Right lobe of liver (tissue), 6 donors: ENCODE results near the gene CEACAM3. TPM values are rescaled to one million over a fixed set of nuclear protein-coding genes. Genes with fewer than 3 reads are reported as not detected.

Experiments used
- ATAC-seq, 4 donors: fragments of 200-7000 bp; cut with Tn5 transposase; one replicate each; pipeline ENCODE4 v1.9.1; 2020; ENCODE audit warnings: mild to moderate bottlenecking in 4 of 4, moderate library complexity in 4 of 4
- DNase-seq, 3 donors: peaks; one replicate each; pipeline ENCODE4 v3.0.0-alpha.2; 2020
- H3K27ac ChIP-seq, 3 donors: fragments of 200-600 bp; one replicate each; pipeline ENCODE4 v1.8.0; 2022
- H3K27me3 ChIP-seq, 2 donors: fragments of 200-600 bp; one replicate each; pipeline ENCODE4 v1.8.0; 2022
- H3K36me3 ChIP-seq, 4 donors: fragments of 200-600 bp; sonication (generic) in 1 of 4; one replicate each; pipeline versions ENCODE4 v1.5.1 to v1.8.0; 2017 to 2022; ENCODE audit warnings: control low read depth in 1 of 4
- H3K4me1 ChIP-seq, 4 donors: fragments of 200-600 bp; sonication (generic) in 1 of 4; one replicate each; pipeline versions ENCODE4 v1.5.1 to v1.8.0; 2017 to 2022; ENCODE audit warnings: control low read depth in 1 of 4
- H3K4me3 ChIP-seq, 3 donors: fragments of 200-600 bp; one replicate each; pipeline ENCODE4 v1.8.0; 2022
- H3K9me3 ChIP-seq, 4 donors: fragments of 200-600 bp; sonication (generic) in 1 of 4; one replicate each; pipeline versions ENCODE4 v1.5.1 to v1.8.0; 2017 to 2022; ENCODE audit warnings: control low read depth in 1 of 4
- CTCF ChIP-seq, 4 donors: fragments of 200-600 bp in 3 of 4; fragments of 450-650 bp in 1 of 4; IDR thresholded peaks; one replicate each; pipeline versions ENCODE4 v1.5.1 to v1.8.0; 2016 to 2022; ENCODE audit warnings: antibody characterized with exemption in 4 of 4, mild to moderate bottlenecking in 2 of 4
- POLR2A ChIP-seq: fragments of 450-650 bp; IDR thresholded peaks from one replicate; pipeline ENCODE4 v1.6.1; 2017; ENCODE audit warnings: antibody characterized with exemption, mild to moderate bottlenecking
- WGBS: methylation state at CpG from one replicate; pipeline ENCODE4 v1.1.6; 2018; ENCODE audit warnings: low coverage, low lambda C conversion rate; ENCODE audit not compliant: insufficient coverage; ENCODE audit errors: missing lambda C conversion rate; 5-methylcytosine and 5-hydroxymethylcytosine counted together
- intact Hi-C, 2 donors: fragments of 100-400 bp; cut with DNase I; formaldehyde crosslinking; loops; one replicate each; pipeline versions ENCODE4 v1.11.2 to v1.14.1; 2022
- total RNA-seq, 6 experiments: library from RNA; depleted of rRNA in 2 of 6; stranded (reverse); fragments of >200 nt in 2 of 6; fragmentation: NEBNext Ultra II Directional in 3 of 6; extraction: Animal tissue kit (Norgen Biotek cat#: 25700) in 3 of 6; gene quantifications; one replicate each; pipeline versions ENCODE4 v1.1.0 to v1.2.4, GENCODE V29; 2016 to 2023
- donor health status: DM: no; HTN: yes; CAD: no.
- donor health status: DM: no; HTN: no; CAD: no.
- donor health status: DM: no; HTN: no; CAD: no.
- donor health status: DM: no; HTN: yes; CAD: no.
- donor health status: DM: no; HTN: yes; CAD: no.

The CEACAM3 gene
- total RNA-seq, 6 experiments from 2014 or later: 0.42 to 0.73 (median 0.51) TPM

DNA sequence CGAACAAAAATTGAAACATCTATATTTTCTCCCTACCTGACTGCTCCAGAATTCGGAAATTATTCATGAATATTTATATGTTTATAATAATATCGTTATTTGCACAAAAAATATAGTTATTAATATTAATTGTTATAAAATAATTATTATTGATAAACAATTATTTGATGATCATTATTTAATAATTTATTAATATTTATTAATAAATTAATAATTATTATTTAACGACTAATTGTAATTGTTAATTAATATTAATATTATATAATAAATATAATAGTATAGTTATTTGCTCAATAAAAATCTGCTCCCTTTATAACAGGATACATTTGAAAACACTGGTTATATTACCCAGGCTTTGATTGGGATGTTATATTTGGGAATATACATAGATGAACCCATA is 26.8 kb upstream of the CEACAM3 start:
- no peaks in the 10 kb centered on the region for H3K27me3 ChIP-seq
- DNase-seq (no peak), ATAC-seq (no peak)
- 73% methylated on average over 4 of the region's 4 CpGs for WGBS
- H3K36me3 ChIP-seq: no peaks in the 10 kb centered on the region
- H3K4me3 ChIP-seq: no peak overlapping the region
- intact Hi-C loops: no loop called here
- no peaks in the 10 kb centered on the region for H3K9me3 ChIP-seq
- H3K4me1 ChIP-seq: no peaks in the 10 kb centered on the region
- TF ChIP-seq POLR2A (no peak), CTCF (IDR thresholded peaks at IDR 0.05) (no peak)
- H3K27ac ChIP-seq: no peak overlapping the region

DNA sequence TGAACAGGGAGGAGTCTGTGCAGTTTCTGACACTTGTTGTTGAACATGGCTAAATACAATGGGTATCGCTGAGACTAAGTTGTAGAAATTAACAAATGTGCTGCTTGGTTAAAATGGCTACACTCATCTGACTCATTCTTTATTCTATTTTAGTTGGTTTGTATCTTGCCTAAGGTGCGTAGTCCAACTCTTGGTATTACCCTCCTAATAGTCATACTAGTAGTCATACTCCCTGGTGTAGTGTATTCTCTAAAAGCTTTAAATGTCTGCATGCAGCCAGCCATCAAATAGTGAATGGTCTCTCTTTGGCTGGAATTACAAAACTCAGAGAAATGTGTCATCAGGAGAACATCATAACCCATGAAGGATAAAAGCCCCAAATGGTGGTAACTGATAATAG is 25.0 kb upstream of the CEACAM3 start:
- Histone ChIP-seq H3K27me3 (no peaks in the 10 kb centered on the region), H3K4me3 (no peak overlapping the region), H3K4me1 (no peaks in the 10 kb centered on the region), H3K36me3 (no peaks in the 10 kb centered on the region), H3K27ac (no peak overlapping the region), H3K9me3 (no peaks in the 10 kb centered on the region)
- TF ChIP-seq POLR2A: no peak
- TF ChIP-seq CTCF (IDR thresholded peaks at IDR 0.05): no peak
- intact Hi-C loops: no loop called here
- 85% methylated on average over 2 of the region's 2 CpGs for WGBS
- no peak for DNase-seq
- ATAC-seq: no peak

DNA sequence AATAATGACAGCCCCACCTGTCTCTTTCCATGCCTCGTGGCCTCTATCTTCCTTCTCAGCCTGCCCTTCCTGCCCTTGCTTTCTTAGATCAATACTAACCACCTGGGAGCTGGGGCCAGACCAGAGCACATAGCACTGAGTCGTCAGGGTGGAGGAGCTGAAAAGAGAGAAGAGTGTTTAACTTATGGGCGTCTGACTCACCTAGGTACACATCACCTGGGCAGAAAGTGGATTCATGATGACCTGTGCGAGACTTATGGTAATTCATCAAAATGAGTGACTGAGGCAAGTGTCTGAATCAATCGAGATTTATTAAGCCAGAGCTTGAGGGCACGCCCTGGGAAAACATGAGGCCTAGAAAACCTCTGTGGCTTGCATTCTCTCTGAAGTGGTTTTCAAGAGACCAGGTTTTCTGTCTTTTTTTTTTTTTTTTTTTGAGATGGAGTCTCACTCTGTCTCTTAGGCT is 21.8 kb upstream of the CEACAM3 start:
- no peaks in the 10 kb centered on the region for H3K27me3 ChIP-seq
- TF ChIP-seq CTCF (IDR thresholded peaks at IDR 0.05): no peak
- no peak for TF ChIP-seq POLR2A
- no peaks in the 10 kb centered on the region for H3K4me1 ChIP-seq
- ATAC-seq (no peak), DNase-seq (no peak)
- intact Hi-C loops: no loop called here
- no peaks in the 10 kb centered on the region for H3K36me3 ChIP-seq
- H3K4me3 ChIP-seq: no peak overlapping the region
- no peaks in the 10 kb centered on the region for H3K9me3 ChIP-seq
- H3K27ac ChIP-seq: no peak overlapping the region
- 36% methylated on average over 6 of the region's 6 CpGs for WGBS

DNA sequence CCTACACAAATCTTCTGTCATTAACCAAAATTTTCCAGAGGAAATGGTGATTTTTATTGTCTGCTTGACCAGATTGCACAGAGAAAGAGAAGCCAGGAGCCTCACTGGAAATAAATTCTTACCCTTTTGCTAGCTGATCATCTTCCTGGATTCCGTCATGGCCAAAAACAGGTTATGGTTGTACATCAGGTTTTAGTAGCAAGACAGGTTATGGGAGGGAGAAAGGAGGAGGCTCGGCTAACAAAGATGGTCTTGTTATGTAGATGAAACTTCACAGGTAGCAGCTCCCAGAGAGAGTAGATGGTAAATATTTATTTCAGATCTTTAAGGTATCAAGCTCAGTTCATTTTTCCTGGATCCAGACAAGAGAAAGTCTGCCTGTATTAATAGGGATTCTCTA is 19.7 kb upstream of the CEACAM3 start:
- ATAC-seq (no peak), DNase-seq (no peak)
- intact Hi-C loops: no loop called here
- Histone ChIP-seq H3K9me3 (no peaks in the 10 kb centered on the region), H3K36me3 (no peaks in the 10 kb centered on the region), H3K4me1 (no peaks in the 10 kb centered on the region), H3K27ac (no peak overlapping the region), H3K4me3 (no peak overlapping the region), H3K27me3 (no peaks in the 10 kb centered on the region)
- no peak for TF ChIP-seq CTCF (IDR thresholded peaks at IDR 0.05)
- TF ChIP-seq POLR2A: no peak
- 27% methylated on average over 2 of the region's 2 CpGs for WGBS

DNA sequence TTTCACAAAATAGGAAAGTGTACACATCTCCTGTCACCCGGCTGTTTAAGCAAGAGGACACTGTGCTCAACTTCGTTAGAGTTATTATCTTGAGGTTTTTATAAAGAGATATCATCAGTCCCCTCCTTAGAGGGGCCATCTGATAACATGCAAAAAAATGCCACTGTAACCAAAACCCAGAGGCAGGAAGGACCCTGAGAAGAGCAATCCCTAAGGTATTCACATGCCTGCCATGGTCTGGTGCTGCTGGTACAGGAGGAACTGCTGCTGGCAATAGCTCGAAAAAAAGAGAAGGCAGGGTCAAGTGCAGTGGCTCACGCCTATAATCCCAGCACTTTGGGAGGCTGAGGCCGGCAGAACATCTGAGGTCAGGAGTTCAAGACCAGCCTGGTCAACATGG is 12.8 kb upstream of the CEACAM3 start:
- ATAC-seq (no peak), DNase-seq (no peak)
- TF ChIP-seq CTCF (IDR thresholded peaks at IDR 0.05): no peak
- intact Hi-C loops: no loop called here
- Histone ChIP-seq H3K9me3 (no peaks in the 10 kb centered on the region), H3K36me3 (no peaks in the 10 kb centered on the region), H3K4me1 (no peaks in the 10 kb centered on the region), H3K4me3 (no peak overlapping the region), H3K27ac (no peak overlapping the region), H3K27me3 (peaks cover 0 to 15% of the 10 kb centered on the region in 2 donors)
- 24% methylated on average over 5 of the region's 5 CpGs for WGBS
